ENCODE results near the gene COLQ.

GRCh38 chr3:15430624-15431023, 90.9 kb downstream of the COLQ start:
- TF ChIP-seq, protein P1, sequence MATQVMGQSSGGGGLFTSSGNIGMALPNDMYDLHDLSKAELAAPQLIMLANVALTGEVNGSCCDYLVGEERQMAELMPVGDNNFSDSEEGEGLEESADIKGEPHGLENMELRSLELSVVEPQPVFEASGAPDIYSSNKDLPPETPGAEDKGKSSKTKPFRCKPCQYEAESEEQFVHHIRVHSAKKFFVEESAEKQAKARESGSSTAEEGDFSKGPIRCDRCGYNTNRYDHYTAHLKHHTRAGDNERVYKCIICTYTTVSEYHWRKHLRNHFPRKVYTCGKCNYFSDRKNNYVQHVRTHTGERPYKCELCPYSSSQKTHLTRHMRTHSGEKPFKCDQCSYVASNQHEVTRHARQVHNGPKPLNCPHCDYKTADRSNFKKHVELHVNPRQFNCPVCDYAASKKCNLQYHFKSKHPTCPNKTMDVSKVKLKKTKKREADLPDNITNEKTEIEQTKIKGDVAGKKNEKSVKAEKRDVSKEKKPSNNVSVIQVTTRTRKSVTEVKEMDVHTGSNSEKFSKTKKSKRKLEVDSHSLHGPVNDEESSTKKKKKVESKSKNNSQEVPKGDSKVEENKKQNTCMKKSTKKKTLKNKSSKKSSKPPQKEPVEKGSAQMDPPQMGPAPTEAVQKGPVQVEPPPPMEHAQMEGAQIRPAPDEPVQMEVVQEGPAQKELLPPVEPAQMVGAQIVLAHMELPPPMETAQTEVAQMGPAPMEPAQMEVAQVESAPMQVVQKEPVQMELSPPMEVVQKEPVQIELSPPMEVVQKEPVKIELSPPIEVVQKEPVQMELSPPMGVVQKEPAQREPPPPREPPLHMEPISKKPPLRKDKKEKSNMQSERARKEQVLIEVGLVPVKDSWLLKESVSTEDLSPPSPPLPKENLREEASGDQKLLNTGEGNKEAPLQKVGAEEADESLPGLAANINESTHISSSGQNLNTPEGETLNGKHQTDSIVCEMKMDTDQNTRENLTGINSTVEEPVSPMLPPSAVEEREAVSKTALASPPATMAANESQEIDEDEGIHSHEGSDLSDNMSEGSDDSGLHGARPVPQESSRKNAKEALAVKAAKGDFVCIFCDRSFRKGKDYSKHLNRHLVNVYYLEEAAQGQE (IDR thresholded peaks at IDR 0.05), result no peak
- no peak for TF ChIP-seq JUND (IDR thresholded peaks at IDR 0.05)
- no peak for TF ChIP-seq YY1 (IDR thresholded peaks at IDR 0.05)
- TF ChIP-seq, protein P2, sequence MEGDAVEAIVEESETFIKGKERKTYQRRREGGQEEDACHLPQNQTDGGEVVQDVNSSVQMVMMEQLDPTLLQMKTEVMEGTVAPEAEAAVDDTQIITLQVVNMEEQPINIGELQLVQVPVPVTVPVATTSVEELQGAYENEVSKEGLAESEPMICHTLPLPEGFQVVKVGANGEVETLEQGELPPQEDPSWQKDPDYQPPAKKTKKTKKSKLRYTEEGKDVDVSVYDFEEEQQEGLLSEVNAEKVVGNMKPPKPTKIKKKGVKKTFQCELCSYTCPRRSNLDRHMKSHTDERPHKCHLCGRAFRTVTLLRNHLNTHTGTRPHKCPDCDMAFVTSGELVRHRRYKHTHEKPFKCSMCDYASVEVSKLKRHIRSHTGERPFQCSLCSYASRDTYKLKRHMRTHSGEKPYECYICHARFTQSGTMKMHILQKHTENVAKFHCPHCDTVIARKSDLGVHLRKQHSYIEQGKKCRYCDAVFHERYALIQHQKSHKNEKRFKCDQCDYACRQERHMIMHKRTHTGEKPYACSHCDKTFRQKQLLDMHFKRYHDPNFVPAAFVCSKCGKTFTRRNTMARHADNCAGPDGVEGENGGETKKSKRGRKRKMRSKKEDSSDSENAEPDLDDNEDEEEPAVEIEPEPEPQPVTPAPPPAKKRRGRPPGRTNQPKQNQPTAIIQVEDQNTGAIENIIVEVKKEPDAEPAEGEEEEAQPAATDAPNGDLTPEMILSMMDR (IDR thresholded peaks at IDR 0.05; ENCODE audit: low read depth, low read length, missing input control), result no peak
- TF ChIP-seq, protein P3, sequence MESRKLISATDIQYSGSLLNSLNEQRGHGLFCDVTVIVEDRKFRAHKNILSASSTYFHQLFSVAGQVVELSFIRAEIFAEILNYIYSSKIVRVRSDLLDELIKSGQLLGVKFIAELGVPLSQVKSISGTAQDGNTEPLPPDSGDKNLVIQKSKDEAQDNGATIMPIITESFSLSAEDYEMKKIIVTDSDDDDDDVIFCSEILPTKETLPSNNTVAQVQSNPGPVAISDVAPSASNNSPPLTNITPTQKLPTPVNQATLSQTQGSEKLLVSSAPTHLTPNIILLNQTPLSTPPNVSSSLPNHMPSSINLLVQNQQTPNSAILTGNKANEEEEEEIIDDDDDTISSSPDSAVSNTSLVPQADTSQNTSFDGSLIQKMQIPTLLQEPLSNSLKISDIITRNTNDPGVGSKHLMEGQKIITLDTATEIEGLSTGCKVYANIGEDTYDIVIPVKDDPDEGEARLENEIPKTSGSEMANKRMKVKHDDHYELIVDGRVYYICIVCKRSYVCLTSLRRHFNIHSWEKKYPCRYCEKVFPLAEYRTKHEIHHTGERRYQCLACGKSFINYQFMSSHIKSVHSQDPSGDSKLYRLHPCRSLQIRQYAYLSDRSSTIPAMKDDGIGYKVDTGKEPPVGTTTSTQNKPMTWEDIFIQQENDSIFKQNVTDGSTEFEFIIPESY (IDR thresholded peaks at IDR 0.05), result no peak
- no peak for TF ChIP-seq RAD21 (IDR thresholded peaks at IDR 0.05)
- no peak for TF ChIP-seq SP1 (IDR thresholded peaks at IDR 0.05)
- TF ChIP-seq EGR1 (IDR thresholded peaks at IDR 0.05; ENCODE audit: low read depth in 2 of 2), result no peak
- TF ChIP-seq RXRA (IDR thresholded peaks at IDR 0.05), result no peak
- TF ChIP-seq, protein P4, sequence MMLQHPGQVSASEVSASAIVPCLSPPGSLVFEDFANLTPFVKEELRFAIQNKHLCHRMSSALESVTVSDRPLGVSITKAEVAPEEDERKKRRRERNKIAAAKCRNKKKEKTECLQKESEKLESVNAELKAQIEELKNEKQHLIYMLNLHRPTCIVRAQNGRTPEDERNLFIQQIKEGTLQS (IDR thresholded peaks at IDR 0.05), result no peak
- no peak for TF ChIP-seq TAF1 (conservative IDR thresholded peaks at IDR 0.05)
- no peak for TF ChIP-seq FOXA1 (IDR thresholded peaks at IDR 0.05)
- TF ChIP-seq, protein P5, sequence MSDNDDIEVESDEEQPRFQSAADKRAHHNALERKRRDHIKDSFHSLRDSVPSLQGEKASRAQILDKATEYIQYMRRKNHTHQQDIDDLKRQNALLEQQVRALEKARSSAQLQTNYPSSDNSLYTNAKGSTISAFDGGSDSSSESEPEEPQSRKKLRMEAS (IDR thresholded peaks at IDR 0.05), result no peak
- TF ChIP-seq FOXA2 (IDR thresholded peaks at IDR 0.05), result no peak
